Loucy (cell line): ENCODE results near the gene HOXA9.

Experiments
- EZH2phosphoT487 ChIP-seq: fragments of 200-600 bp; IDR thresholded peaks from 2 replicates; pipeline ENCODE4 v1.6.1; 2018; ENCODE audit warnings: antibody characterized with exemption, mild to moderate bottlenecking, moderate library complexity, borderline replicate concordance
- TF ChIP-seq, protein P1 (sequence below): fragments of 200-600 bp; sonication (generic); conservative IDR thresholded peaks from 2 replicates; pipeline ENCODE4 v1.5.1; 2014; ENCODE audit warnings: mild to moderate bottlenecking, antibody characterized with exemption, low read length

DNA sequence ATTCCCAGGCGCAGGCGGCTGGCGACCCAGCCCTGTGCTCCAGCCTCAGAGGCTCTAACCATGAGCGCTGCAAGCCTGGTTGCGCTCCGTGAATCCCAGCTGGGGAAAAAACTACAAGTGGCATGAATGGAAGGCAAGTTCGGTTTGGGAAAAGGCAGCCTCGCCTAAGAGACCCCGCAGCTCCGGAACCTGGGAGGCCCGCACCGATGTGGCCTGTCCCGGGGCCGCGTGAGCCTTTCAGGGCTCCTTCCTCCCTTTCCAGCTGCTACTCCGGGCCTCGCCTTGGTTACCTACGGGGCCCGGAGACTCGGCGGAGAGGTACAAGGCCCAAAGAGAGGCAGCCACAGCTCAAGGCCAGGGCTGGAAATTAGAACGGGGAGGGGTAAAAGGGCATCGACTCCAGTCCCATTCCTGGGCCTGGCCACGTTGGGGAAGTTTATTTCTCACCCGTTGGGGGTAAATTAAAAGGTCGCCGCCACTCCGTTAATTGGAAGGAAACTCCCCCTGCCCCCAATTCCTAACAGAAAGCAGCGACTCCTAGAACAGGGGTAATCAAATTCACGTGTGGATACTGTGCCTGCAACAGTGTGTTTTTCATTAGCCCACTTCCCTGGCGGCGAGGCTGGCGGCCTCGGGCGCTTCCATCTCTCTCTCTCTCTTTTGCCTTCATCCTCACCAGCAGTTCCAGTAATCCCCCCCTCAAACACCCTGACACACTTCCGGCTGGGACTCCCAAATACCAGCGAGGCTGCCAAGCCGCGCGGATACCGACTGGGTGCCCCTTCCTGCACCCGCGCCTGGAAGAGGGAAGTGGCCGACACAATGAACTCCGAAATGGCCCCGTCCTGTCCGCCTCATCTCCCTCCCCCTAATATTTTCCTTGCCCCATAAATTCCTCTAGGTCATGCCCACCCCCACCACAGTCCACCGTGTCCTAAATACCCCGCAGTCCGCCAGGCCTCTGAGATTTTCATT lies 1.5 kb upstream of the HOXA9 start:
- TF ChIP-seq, protein P1, sequence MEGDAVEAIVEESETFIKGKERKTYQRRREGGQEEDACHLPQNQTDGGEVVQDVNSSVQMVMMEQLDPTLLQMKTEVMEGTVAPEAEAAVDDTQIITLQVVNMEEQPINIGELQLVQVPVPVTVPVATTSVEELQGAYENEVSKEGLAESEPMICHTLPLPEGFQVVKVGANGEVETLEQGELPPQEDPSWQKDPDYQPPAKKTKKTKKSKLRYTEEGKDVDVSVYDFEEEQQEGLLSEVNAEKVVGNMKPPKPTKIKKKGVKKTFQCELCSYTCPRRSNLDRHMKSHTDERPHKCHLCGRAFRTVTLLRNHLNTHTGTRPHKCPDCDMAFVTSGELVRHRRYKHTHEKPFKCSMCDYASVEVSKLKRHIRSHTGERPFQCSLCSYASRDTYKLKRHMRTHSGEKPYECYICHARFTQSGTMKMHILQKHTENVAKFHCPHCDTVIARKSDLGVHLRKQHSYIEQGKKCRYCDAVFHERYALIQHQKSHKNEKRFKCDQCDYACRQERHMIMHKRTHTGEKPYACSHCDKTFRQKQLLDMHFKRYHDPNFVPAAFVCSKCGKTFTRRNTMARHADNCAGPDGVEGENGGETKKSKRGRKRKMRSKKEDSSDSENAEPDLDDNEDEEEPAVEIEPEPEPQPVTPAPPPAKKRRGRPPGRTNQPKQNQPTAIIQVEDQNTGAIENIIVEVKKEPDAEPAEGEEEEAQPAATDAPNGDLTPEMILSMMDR: no peak
- TF ChIP-seq EZH2phosphoT487: no peak
